ENCODE data around the gene TLL1. TPM values are rescaled to one million over a fixed set of nuclear protein-coding genes. Genes with fewer than 3 reads are reported as not detected.

The TLL1 gene
- polyA plus RNA-seq, 1 of the 3 experiments (the other 2 are of a cell fraction) = 0.07 TPM

DNA sequence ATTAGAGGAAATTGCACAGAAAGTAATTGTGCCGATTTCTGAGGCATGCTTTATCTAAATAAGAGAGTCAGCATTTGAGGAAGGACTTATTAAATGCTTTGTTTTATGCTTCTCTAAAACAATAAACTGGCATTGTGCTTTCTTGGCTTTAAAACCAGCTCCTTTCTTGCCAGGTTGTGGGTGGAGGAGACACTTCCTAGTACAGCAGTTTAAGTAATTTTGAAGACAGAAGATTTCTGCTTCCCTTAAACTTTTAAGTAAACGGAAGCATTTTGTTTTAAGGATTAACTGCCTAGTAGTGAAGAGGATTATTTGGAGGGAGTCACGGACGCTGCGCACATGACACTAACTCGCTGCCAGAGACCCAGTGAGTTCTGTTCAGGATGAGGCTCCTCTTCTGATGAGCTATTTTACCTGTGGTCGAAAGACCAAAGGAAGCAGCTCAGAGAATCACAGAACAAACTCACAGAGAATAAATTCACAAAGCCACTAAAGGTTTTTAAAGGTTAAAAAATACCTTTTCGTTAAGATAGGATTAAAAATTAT, 169.5 kb downstream of the TLL1 start:
- no peak overlapping the region for H3K27ac ChIP-seq (ENCODE audit: low read depth in 2 of 2, low read length in 1 of 2)
- H3F3A ChIP-seq (replicated peaks; ENCODE audit: insufficient read depth) = no peaks in the 10 kb centered on the region
- H3K27me3 ChIP-seq (ENCODE audit: insufficient read depth) = no peaks in the 10 kb centered on the region; the same call in 1 of the 2 replicates
- H2AFZ ChIP-seq (ENCODE audit: low read depth) = no peak overlapping the region
- no peaks in the 10 kb centered on the region for H3K4me1 ChIP-seq (ENCODE audit: control insufficient read depth in 1 of 2, insufficient read depth in 2 of 2, low read depth in 1 of 2, low read length in 1 of 2)
- H3K9me2 ChIP-seq = no peaks in the 10 kb centered on the region
- POLR2A ChIA-PET = no interaction called here
- no peak overlapping the region for H3K4me3 ChIP-seq (ENCODE audit: low read depth in 2 of 2, low read length in 1 of 2)
- H4K20me1 ChIP-seq (ENCODE audit: insufficient read depth) = no peaks in the 10 kb centered on the region
- 26% methylated on average over 8 of the region's 8 CpGs for WGBS (ENCODE audit: low lambda C conversion rate)
- H3K79me2 ChIP-seq (ENCODE audit: insufficient read depth) = no peaks in the 10 kb centered on the region
- no peaks in the 10 kb centered on the region for H3K36me3 ChIP-seq (replicated peaks in 1 of 2; ENCODE audit: control insufficient read depth in 1 of 2, insufficient read depth in 2 of 2, low read length in 1 of 2)
- H3K9me3 ChIP-seq = no peaks in the 10 kb centered on the region
- H3K4me2 ChIP-seq = no peak overlapping the region
- no peak for TF ChIP-seq GABPA (IDR thresholded peaks at IDR 0.05; ENCODE audit: low read depth)
- TF ChIP-seq CHD2 (IDR thresholded peaks at IDR 0.05; ENCODE audit: low read length, partially characterized antibody) = no peak
- no peak for TF ChIP-seq FOXJ3 (CRISPR knock-in tag; IDR thresholded peaks at IDR 0.05)
- TF ChIP-seq RXRA (IDR thresholded peaks at IDR 0.05; ENCODE audit: borderline replicate concordance, low read depth) = no peak
- TF ChIP-seq, protein P1, sequence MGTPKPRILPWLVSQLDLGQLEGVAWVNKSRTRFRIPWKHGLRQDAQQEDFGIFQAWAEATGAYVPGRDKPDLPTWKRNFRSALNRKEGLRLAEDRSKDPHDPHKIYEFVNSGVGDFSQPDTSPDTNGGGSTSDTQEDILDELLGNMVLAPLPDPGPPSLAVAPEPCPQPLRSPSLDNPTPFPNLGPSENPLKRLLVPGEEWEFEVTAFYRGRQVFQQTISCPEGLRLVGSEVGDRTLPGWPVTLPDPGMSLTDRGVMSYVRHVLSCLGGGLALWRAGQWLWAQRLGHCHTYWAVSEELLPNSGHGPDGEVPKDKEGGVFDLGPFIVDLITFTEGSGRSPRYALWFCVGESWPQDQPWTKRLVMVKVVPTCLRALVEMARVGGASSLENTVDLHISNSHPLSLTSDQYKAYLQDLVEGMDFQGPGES (IDR thresholded peaks at IDR 0.05; ENCODE audit: low read depth, low read length) = no peak
- TF ChIP-seq EP300 (IDR thresholded peaks at IDR 0.05; ENCODE audit: borderline replicate concordance in 1 of 2, low read depth in 1 of 2, low read length in 1 of 2) = no peak
- TF ChIP-seq SMC3 (IDR thresholded peaks at IDR 0.05; ENCODE audit: low read depth, low read length) = no peak
- TF ChIP-seq RCOR1 (IDR thresholded peaks at IDR 0.05; ENCODE audit: low read length) = no peak
- no peak for TF ChIP-seq NRF1 (IDR thresholded peaks at IDR 0.05; ENCODE audit: low read depth, low read length)
- TF ChIP-seq, protein P2, sequence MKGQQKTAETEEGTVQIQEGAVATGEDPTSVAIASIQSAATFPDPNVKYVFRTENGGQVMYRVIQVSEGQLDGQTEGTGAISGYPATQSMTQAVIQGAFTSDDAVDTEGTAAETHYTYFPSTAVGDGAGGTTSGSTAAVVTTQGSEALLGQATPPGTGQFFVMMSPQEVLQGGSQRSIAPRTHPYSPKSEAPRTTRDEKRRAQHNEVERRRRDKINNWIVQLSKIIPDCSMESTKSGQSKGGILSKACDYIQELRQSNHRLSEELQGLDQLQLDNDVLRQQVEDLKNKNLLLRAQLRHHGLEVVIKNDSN (IDR thresholded peaks at IDR 0.05; ENCODE audit: borderline replicate concordance, low read depth) = no peak
- TF ChIP-seq TEAD4 (IDR thresholded peaks at IDR 0.05; ENCODE audit: borderline replicate concordance, insufficient read depth) = no peak
- TF ChIP-seq FOSL2 (IDR thresholded peaks at IDR 0.05; ENCODE audit: borderline replicate concordance, low read depth) = no peak
- no peak for TF ChIP-seq JUND (IDR thresholded peaks at IDR 0.05)
- no peak for TF ChIP-seq SIN3A (IDR thresholded peaks at IDR 0.05; ENCODE audit: borderline replicate concordance, low read depth, low read length)
- TF ChIP-seq, protein P3, sequence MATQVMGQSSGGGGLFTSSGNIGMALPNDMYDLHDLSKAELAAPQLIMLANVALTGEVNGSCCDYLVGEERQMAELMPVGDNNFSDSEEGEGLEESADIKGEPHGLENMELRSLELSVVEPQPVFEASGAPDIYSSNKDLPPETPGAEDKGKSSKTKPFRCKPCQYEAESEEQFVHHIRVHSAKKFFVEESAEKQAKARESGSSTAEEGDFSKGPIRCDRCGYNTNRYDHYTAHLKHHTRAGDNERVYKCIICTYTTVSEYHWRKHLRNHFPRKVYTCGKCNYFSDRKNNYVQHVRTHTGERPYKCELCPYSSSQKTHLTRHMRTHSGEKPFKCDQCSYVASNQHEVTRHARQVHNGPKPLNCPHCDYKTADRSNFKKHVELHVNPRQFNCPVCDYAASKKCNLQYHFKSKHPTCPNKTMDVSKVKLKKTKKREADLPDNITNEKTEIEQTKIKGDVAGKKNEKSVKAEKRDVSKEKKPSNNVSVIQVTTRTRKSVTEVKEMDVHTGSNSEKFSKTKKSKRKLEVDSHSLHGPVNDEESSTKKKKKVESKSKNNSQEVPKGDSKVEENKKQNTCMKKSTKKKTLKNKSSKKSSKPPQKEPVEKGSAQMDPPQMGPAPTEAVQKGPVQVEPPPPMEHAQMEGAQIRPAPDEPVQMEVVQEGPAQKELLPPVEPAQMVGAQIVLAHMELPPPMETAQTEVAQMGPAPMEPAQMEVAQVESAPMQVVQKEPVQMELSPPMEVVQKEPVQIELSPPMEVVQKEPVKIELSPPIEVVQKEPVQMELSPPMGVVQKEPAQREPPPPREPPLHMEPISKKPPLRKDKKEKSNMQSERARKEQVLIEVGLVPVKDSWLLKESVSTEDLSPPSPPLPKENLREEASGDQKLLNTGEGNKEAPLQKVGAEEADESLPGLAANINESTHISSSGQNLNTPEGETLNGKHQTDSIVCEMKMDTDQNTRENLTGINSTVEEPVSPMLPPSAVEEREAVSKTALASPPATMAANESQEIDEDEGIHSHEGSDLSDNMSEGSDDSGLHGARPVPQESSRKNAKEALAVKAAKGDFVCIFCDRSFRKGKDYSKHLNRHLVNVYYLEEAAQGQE (IDR thresholded peaks at IDR 0.05; ENCODE audit: low read depth, low read length) = no peak
- TF ChIP-seq EZH2phosphoT487 (IDR thresholded peaks at IDR 0.05; ENCODE audit: borderline replicate concordance, low read depth) = no peak
- TF ChIP-seq, protein P4, sequence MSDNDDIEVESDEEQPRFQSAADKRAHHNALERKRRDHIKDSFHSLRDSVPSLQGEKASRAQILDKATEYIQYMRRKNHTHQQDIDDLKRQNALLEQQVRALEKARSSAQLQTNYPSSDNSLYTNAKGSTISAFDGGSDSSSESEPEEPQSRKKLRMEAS (IDR thresholded peaks at IDR 0.05; ENCODE audit: low read depth) = no peak
- no peak for DNase-seq
- H3K9ac ChIP-seq = no peak overlapping the region
- CTCF ChIA-PET = no interaction called here

Data from SK-N-SH (cell line).